ENCODE results near the gene PRTN3.
A peak's percentile ranks its signal among the peaks of the same experiment; 100 is the strongest.
"Not testable (repeated sequence)": the region's sequence is repeated elsewhere in the genome, so short reads cannot be mapped to it uniquely, and the experiment has no call there.

PRTN3 gene

GRCh38 chr19:889662-890295 is 49.0 kb downstream of the PRTN3 start:
- Histone ChIP-seq H3K27ac (ENCODE audit: low read depth, low read length) (no peak overlapping the region), H3K27me3 (ENCODE audit: control insufficient read depth, insufficient read depth, low read length) (no peaks in the 10 kb centered on the region), H3K4me3 (ENCODE audit: low read depth, low read length) (no peak overlapping the region), H3K9ac (ENCODE audit: low read depth, low read length) (no peak overlapping the region), H3K9me3 (ENCODE audit: control insufficient read depth, insufficient read depth, low read length) (no peaks in the 10 kb centered on the region), H3K36me3 (ENCODE audit: control insufficient read depth, insufficient read depth, low read length) (peaks cover 41% of the 10 kb centered on the region), H3K4me1 (ENCODE audit: control insufficient read depth, insufficient read depth, low read length) (no peaks in the 10 kb centered on the region)

DNA sequence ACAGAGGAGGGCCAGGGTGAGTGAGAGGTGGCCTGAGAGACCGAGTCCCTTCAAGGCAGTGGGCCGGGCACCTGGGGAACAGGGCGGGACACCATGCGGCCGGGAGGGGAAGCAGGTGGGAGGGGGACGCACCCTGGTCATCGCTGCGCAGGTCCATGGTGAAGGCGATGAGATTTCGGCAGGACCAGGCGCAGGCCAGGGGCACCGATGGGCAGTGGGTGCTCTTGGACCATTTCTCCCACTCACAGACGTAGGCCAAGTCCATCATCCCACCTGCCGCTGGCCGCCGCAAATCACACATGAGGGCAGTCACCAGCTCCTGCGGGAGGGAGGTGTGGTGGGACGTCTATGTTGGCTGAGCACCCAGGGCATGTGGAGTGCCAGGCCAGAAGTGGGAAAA is 50.0 kb downstream of the PRTN3 start:
- H3K4me3 ChIP-seq (ENCODE audit: low read depth, low read length) = no peak overlapping the region
- no peaks in the 10 kb centered on the region for H3K4me1 ChIP-seq (ENCODE audit: control insufficient read depth, insufficient read depth, low read length)
- no peaks in the 10 kb centered on the region for H3K9me3 ChIP-seq (ENCODE audit: control insufficient read depth, insufficient read depth, low read length)
- H3K27me3 ChIP-seq (ENCODE audit: control insufficient read depth, insufficient read depth, low read length) = no peaks in the 10 kb centered on the region
- H3K9ac ChIP-seq (ENCODE audit: low read depth, low read length) = no peak overlapping the region
- H3K27ac ChIP-seq (ENCODE audit: low read depth, low read length) = no peak overlapping the region
- peaks cover 33% of the 10 kb centered on the region for H3K36me3 ChIP-seq (ENCODE audit: control insufficient read depth, insufficient read depth, low read length)

- not testable (repeated sequence) for H3K9ac ChIP-seq (ENCODE audit: low read depth, low read length)
Measured at GRCh38 chr19:891421-892200, 50.8 kb downstream of the PRTN3 start.

GRCh38 chr19:892243-892893 is 51.6 kb downstream of the PRTN3 start:
- Histone ChIP-seq H3K4me1 (ENCODE audit: control insufficient read depth, insufficient read depth, low read length) (no peaks in the 10 kb centered on the region), H3K27ac (ENCODE audit: low read depth, low read length) (peak overlapping the region; percentile 93), H3K36me3 (ENCODE audit: control insufficient read depth, insufficient read depth, low read length) (peaks cover 29% of the 10 kb centered on the region), H3K9me3 (ENCODE audit: control insufficient read depth, insufficient read depth, low read length) (no peaks in the 10 kb centered on the region), H3K27me3 (ENCODE audit: control insufficient read depth, insufficient read depth, low read length) (no peaks in the 10 kb centered on the region), H3K4me3 (ENCODE audit: low read depth, low read length) (peak overlapping the region; percentile 93), H3K9ac (ENCODE audit: low read depth, low read length) (no peak overlapping the region)

More at GRCh38 chr19:891421-892200, 50.8 kb downstream of the PRTN3 start:
- H3K27me3 ChIP-seq (ENCODE audit: control insufficient read depth, insufficient read depth, low read length); H3K4me1 ChIP-seq (ENCODE audit: control insufficient read depth, insufficient read depth, low read length); H3K27ac ChIP-seq (ENCODE audit: low read depth, low read length); H3K9me3 ChIP-seq (ENCODE audit: control insufficient read depth, insufficient read depth, low read length): not testable (repeated sequence)
- Histone ChIP-seq H3K36me3 (ENCODE audit: control insufficient read depth, insufficient read depth, low read length) (peaks cover 28% of the 10 kb centered on the region), H3K4me3 (ENCODE audit: low read depth, low read length) (peak overlapping the region; percentile 93; the same call in 1 of the 2 replicates)

DNA sequence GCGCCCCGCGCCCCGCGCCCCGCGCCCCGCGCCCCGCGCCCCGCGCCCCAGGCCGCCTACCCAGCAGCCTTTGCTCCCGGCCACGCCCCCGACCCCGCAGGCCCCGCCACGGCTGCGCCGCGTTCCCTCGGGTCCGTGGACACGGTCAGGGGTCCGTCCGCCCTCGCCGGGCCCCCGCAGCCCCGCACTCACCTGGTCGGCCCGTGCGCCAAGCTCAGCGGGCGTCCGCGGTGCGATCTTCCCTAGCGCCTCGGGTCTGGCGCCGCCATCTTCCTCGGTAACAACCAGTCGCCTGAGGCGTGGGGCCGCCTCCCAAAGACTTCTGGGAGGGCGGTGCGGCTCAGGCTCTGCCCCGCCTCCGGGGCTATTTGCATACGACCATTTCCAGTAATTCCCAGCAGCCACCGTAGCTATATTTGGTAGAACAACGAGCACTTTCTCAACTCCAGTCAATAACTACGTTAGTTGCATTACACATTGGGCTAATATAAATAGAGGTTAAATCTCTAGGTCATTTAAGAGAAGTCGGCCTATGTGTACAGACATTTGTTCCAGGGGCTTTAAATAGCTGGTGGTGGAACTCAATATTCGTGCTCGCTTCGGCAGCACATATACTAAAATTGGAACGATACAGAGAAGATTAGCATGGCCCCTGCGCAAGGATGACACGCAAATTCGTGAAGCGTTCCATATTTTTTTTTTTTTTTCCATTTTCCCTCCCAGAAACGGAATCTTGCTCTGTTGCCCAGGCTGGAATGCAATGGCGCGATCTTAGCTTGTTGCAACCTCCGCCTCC is 52.3 kb downstream of the PRTN3 start, which contains the start of the genes MED16 and RNU6-9:
Gene MED16 (minus strand): TSS at position 294 of the 796 bp plus-strand sequence. CDS start 2,056 bp downstream, outside the sequence.
Gene RNU6-9 (plus strand): TSS at position 591 of the 796 bp plus-strand sequence.
- Histone ChIP-seq H3K27ac (ENCODE audit: low read depth, low read length) (peak within 1 kb of the TSS; percentile 93), H3K4me1 (ENCODE audit: control insufficient read depth, insufficient read depth, low read length) (no peaks in the 10 kb centered on the region), H3K4me3 (ENCODE audit: low read depth, low read length) (peak within 1 kb of the TSS; percentile 93)

DNA sequence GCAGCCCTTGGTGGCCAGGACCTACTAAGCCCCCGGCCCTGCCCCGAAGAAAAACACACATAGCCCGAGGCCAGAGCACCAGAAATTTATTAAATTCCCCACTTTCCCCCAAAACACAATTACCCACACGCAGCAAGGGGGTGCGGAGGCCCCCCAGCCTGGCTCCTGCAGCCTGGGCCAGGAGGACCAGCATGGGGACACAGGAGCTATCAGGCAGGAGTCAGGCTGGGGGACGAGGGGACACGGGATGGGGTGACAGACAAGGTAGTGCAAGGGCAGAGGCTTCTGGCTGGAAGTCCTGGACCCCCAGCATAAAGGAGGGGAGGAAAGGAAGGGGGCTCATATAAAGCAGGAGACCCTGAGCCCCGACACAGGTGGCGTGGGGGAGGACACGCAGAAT is 55.6 kb downstream of the PRTN3 start:
- H3K4me1 ChIP-seq (ENCODE audit: control insufficient read depth, insufficient read depth, low read length) = no peaks in the 10 kb centered on the region
- H3K27me3 ChIP-seq (ENCODE audit: control insufficient read depth, insufficient read depth, low read length) = no peaks in the 10 kb centered on the region
- no peak overlapping the region for H3K27ac ChIP-seq (ENCODE audit: low read depth, low read length)

More for the DNA sequence above, 52.3 kb downstream of the PRTN3 start, which contains the start of the genes MED16 and RNU6-9:
- Histone ChIP-seq H3K9ac (ENCODE audit: low read depth, low read length) (peak within 1 kb of the TSS; percentile 73), H3K9me3 (ENCODE audit: control insufficient read depth, insufficient read depth, low read length) (no peaks in the 10 kb centered on the region), H3K27me3 (ENCODE audit: control insufficient read depth, insufficient read depth, low read length) (no peaks in the 10 kb centered on the region), H3K36me3 (ENCODE audit: control insufficient read depth, insufficient read depth, low read length) (peaks cover 29% of the 10 kb centered on the region)

GRCh38 chr19:896999-897398 is 56.2 kb downstream of the PRTN3 start:
- Histone ChIP-seq H3K4me3 (ENCODE audit: low read depth, low read length) (no peak overlapping the region), H3K9ac (ENCODE audit: low read depth, low read length) (no peak overlapping the region), H3K4me1 (ENCODE audit: control insufficient read depth, insufficient read depth, low read length) (no peaks in the 10 kb centered on the region), H3K27ac (ENCODE audit: low read depth, low read length) (no peak overlapping the region), H3K27me3 (ENCODE audit: control insufficient read depth, insufficient read depth, low read length) (no peaks in the 10 kb centered on the region), H3K36me3 (ENCODE audit: control insufficient read depth, insufficient read depth, low read length) (peaks cover 13% of the 10 kb centered on the region; the same call in 1 of the 2 replicates), H3K9me3 (ENCODE audit: control insufficient read depth, insufficient read depth, low read length) (no peaks in the 10 kb centered on the region)

More for the DNA sequence above, 55.6 kb downstream of the PRTN3 start:
- H3K9me3 ChIP-seq (ENCODE audit: control insufficient read depth, insufficient read depth, low read length) = no peaks in the 10 kb centered on the region
- H3K4me3 ChIP-seq (ENCODE audit: low read depth, low read length) = no peak overlapping the region
- H3K9ac ChIP-seq (ENCODE audit: low read depth, low read length) = no peak overlapping the region
- H3K36me3 ChIP-seq (ENCODE audit: control insufficient read depth, insufficient read depth, low read length) = peaks cover 13% of the 10 kb centered on the region; the same call in 1 of the 2 replicates

- no peak overlapping the region for H3K4me3 ChIP-seq (ENCODE audit: low read depth, low read length)
- H3K4me1 ChIP-seq (ENCODE audit: control insufficient read depth, insufficient read depth, low read length) = no peaks in the 10 kb centered on the region
- H3K27ac ChIP-seq (ENCODE audit: low read depth, low read length) = no peak overlapping the region
- no peak overlapping the region for H3K9ac ChIP-seq (ENCODE audit: low read depth, low read length)
- peaks cover 13% of the 10 kb centered on the region; the same call in 1 of the 2 replicates for H3K36me3 ChIP-seq (ENCODE audit: control insufficient read depth, insufficient read depth, low read length)
- H3K9me3 ChIP-seq (ENCODE audit: control insufficient read depth, insufficient read depth, low read length) = no peaks in the 10 kb centered on the region
- H3K27me3 ChIP-seq (ENCODE audit: control insufficient read depth, insufficient read depth, low read length) = no peaks in the 10 kb centered on the region
Measured at GRCh38 chr19:897442-898039, 56.7 kb downstream of the PRTN3 start.

All from HUES48 (cell line).